ENCODE data around the gene KPNA3.

KPNA3 gene

GRCh38 chr13:49833402-49833801, 40.9 kb upstream of the KPNA3 start:
- no peak overlapping the region for H3K27ac ChIP-seq
- ChIA-PET POLR2A (ENCODE audit: low non-redundant PET) (no interaction called here), CTCF (no interaction called here)
- no peak for DNase-seq (ENCODE audit: low spot score)
- no peak for TF ChIP-seq CTCF (conservative IDR thresholded peaks at IDR 0.05; ENCODE audit: low read depth)

- CTCF ChIA-PET = interaction anchor here (1.2 kb wide), 1 partner anchor 10 kb away, joined by 3 read pairs; no protein-coding TSS in a partner anchor
- POLR2A ChIA-PET (ENCODE audit: low non-redundant PET) = no interaction called here
- no peak for DNase-seq (ENCODE audit: low spot score)
- no peak for TF ChIP-seq CTCF (conservative IDR thresholded peaks at IDR 0.05; ENCODE audit: low read depth)
- no peak overlapping the region for H3K27ac ChIP-seq
Observed at GRCh38 chr13:49831455-49831854, 39.0 kb upstream of the KPNA3 start.

GRCh38 chr13:49830721-49831120, 38.2 kb upstream of the KPNA3 start:
- no peak for DNase-seq (ENCODE audit: low spot score)
- H3K27ac ChIP-seq = no peak overlapping the region
- TF ChIP-seq CTCF (conservative IDR thresholded peaks at IDR 0.05; ENCODE audit: low read depth) = no peak
- ChIA-PET CTCF (interaction anchor here (0.6 to 1.2 kb wide), 3 partner anchors 9 to 159 kb away, joined by 3 to 4 read pairs (median 3); no protein-coding TSS in a partner anchor), POLR2A (ENCODE audit: low non-redundant PET) (no interaction called here)

- TF ChIP-seq CTCF (conservative IDR thresholded peaks at IDR 0.05; ENCODE audit: low read depth) = no peak
- CTCF ChIA-PET = no interaction called here
- DNase-seq (ENCODE audit: low spot score) = no peak
- POLR2A ChIA-PET (ENCODE audit: low non-redundant PET) = no interaction called here
- H3K27ac ChIP-seq = no peak overlapping the region
Observed at GRCh38 chr13:49829715-49830114, 37.2 kb upstream of the KPNA3 start.

- no peak for DNase-seq (ENCODE audit: low spot score)
- H3K27ac ChIP-seq = no peak overlapping the region
- ChIA-PET POLR2A (ENCODE audit: low non-redundant PET) (no interaction called here), CTCF (no interaction called here)
- TF ChIP-seq CTCF (conservative IDR thresholded peaks at IDR 0.05; ENCODE audit: low read depth) = no peak
Observed at GRCh38 chr13:49828453-49828852, 36.0 kb upstream of the KPNA3 start.

GRCh38 chr13:49827891-49828290, 35.4 kb upstream of the KPNA3 start:
- POLR2A ChIA-PET (ENCODE audit: low non-redundant PET) = no interaction called here
- TF ChIP-seq CTCF (conservative IDR thresholded peaks at IDR 0.05; ENCODE audit: low read depth) = no peak

GRCh38 chr13:49827336-49827735, 34.9 kb upstream of the KPNA3 start:
- CTCF ChIA-PET = interaction anchor here (0.6 to 0.7 kb wide), 2 partner anchors 40 to 1439 kb away, joined by 3 read pairs; no protein-coding TSS in a partner anchor
- TF ChIP-seq CTCF (conservative IDR thresholded peaks at IDR 0.05; ENCODE audit: low read depth) = no peak
- no peak for DNase-seq (ENCODE audit: low spot score)
- POLR2A ChIA-PET (ENCODE audit: low non-redundant PET) = no interaction called here
- H3K27ac ChIP-seq = no peak overlapping the region

More at GRCh38 chr13:49827891-49828290, 35.4 kb upstream of the KPNA3 start:
- CTCF ChIA-PET = interaction anchor here (0.7 kb wide), 1 partner anchor 1439 kb away, joined by 3 read pairs; no protein-coding TSS in a partner anchor
- no peak overlapping the region for H3K27ac ChIP-seq
- DNase-seq (ENCODE audit: low spot score) = no peak
